Measurements from ENCODE around the gene AFF4. TPM values are rescaled to one million over a fixed set of nuclear protein-coding genes. Genes with fewer than 3 reads are reported as not detected.
"Not testable (repeated sequence)": the region's sequence is repeated elsewhere in the genome, so short reads cannot be mapped to it uniquely, and the experiment has no call there.

The AFF4 gene
- total RNA-seq (2014; rRNA removed; shearing (Covaris generic)), result 25.0 and 34.2 TPM in 2 replicates

- peak; percentile 98 for DNase-seq (ENCODE audit: low read depth)
These were observed at the start of gene AFF4 for GRCh38 chr5:132963171-132964104. Gene AFF4 (minus strand): TSS chr5:132963634. CDS start chr5:132937189, 26,445 bp downstream.

GRCh38 chr5:133008455-133008854 lies 45.0 kb upstream of the AFF4 start:
- DNase-seq (ENCODE audit: low read depth), result not testable (repeated sequence)

GRCh38 chr5:133006653-133007052 lies 43.2 kb upstream of the AFF4 start:
- DNase-seq (ENCODE audit: low read depth), result no peak

GRCh38 chr5:132999246-132999645 lies 35.8 kb upstream of the AFF4 start:
- DNase-seq (ENCODE audit: low read depth), result no peak

GRCh38 chr5:132998556-132998955 lies 35.1 kb upstream of the AFF4 start:
- DNase-seq (ENCODE audit: low read depth), result no peak

- no peak for DNase-seq (ENCODE audit: low read depth)
These were observed 32.9 kb upstream of the AFF4 start for GRCh38 chr5:132996307-132996706.

- DNase-seq (ENCODE audit: low read depth), result no peak
These were observed 24.3 kb upstream of the AFF4 start for GRCh38 chr5:132987531-132988408.

- DNase-seq (ENCODE audit: low read depth), result not testable (repeated sequence)
These were observed 19.5 kb upstream of the AFF4 start for GRCh38 chr5:132982971-132983370.

GRCh38 chr5:132981288-132981687 lies 17.9 kb upstream of the AFF4 start:
- no peak for DNase-seq (ENCODE audit: low read depth)

GRCh38 chr5:132979976-132980375 lies 16.5 kb upstream of the AFF4 start:
- DNase-seq (ENCODE audit: low read depth), result no peak

GRCh38 chr5:132979367-132979940 lies 16.0 kb upstream of the AFF4 start:
- DNase-seq (ENCODE audit: low read depth), result peak; percentile 26

GRCh38 chr5:132976852-132977251 lies 13.4 kb upstream of the AFF4 start:
- no peak for DNase-seq (ENCODE audit: low read depth)

GRCh38 chr5:132972436-132972828 lies 9.0 kb upstream of the AFF4 start:
- not testable (repeated sequence) for DNase-seq (ENCODE audit: low read depth)

- no peak for DNase-seq (ENCODE audit: low read depth)
These were observed 8.3 kb upstream of the AFF4 start for GRCh38 chr5:132971483-132972435.

- no peak for DNase-seq (ENCODE audit: low read depth)
These were observed 1.7 kb upstream of the AFF4 start for GRCh38 chr5:132965120-132965519.

- peak; percentile 62 for DNase-seq (ENCODE audit: low read depth)
These were observed 909 bp downstream of the AFF4 start for GRCh38 chr5:132962429-132963021.

- DNase-seq (ENCODE audit: low read depth), result peak; percentile 55
These were observed 1.5 kb downstream of the AFF4 start for GRCh38 chr5:132961887-132962286.

- DNase-seq (ENCODE audit: low read depth), result not testable (repeated sequence)
These were observed 2.2 kb downstream of the AFF4 start for GRCh38 chr5:132961123-132961815.

- DNase-seq (ENCODE audit: low read depth), result not testable (repeated sequence)
These were observed 7.2 kb downstream of the AFF4 start for GRCh38 chr5:132956166-132956799.
